Epithelial cell of proximal tubule (primary cell): ENCODE measurements around the gene GDPD3. TPM values are rescaled to one million over a fixed set of nuclear protein-coding genes. Genes with fewer than 3 reads are reported as not detected.

Experiments used
- DNase-seq: peaks from one replicate; pipeline ENCODE4 v3.0.0-alpha.2; 2011; ENCODE audit warnings: low read depth
- H3K4me3 ChIP-seq: 2 replicates; pipeline ENCODE4 v1.5.1; 2011; ENCODE audit warnings: low read depth, mild to moderate bottlenecking, low read length
- total RNA-seq: library from RNA; depleted of rRNA; stranded (reverse); fragments of >200 nt; gene quantifications from 2 replicates; pipeline ENCODE4 v1.2.3, GENCODE V29; 2015
- TF ChIP-seq, protein P1 (sequence below): conservative IDR thresholded peaks from 2 replicates; pipeline ENCODE4 v1.5.1; 2012; ENCODE audit warnings: low read depth, mild to moderate bottlenecking, low read length

Gene GDPD3
- total RNA-seq, 1 donor from 2014 or later: not detected

DNA sequence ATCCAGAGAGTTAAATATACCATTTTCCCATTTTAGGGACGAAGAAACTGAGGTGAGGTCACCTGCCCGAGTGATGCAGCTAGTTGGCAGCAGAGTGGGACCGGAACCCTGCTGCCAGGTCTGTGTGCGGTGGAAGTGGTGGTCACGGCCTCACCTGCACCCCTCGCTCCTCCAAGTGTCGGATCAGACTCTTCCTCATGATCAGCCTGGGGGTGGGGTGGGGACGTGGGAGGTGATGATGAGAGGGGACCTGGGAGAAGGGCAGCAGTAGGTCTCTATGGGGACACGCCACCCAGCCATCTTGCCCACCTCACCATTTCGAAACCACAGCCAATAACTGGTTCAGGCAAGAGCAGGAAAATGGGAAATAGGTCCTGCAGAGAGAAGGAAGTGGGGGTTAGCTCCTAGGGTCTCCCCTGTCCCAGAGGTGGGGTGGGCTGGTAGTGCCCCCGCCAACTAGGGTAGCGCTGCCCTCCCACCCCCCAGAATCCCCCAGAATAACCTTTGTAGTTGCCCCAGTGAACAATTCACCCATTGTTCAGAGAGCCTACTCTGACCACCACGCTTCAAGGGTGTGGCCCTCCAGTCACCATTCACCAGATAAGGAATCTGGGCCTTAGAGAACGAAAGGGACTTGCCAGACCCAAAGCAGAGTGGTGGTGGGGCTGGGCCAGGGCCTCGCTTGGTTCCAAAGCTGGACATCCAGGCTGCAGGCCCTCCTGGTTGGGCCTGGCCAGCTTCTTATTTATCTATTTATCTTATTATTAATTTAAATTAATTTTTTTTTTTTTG is 5.1 kb downstream of the GDPD3 start:
- no peak overlapping the region for H3K4me3 ChIP-seq
- TF ChIP-seq, protein P1, sequence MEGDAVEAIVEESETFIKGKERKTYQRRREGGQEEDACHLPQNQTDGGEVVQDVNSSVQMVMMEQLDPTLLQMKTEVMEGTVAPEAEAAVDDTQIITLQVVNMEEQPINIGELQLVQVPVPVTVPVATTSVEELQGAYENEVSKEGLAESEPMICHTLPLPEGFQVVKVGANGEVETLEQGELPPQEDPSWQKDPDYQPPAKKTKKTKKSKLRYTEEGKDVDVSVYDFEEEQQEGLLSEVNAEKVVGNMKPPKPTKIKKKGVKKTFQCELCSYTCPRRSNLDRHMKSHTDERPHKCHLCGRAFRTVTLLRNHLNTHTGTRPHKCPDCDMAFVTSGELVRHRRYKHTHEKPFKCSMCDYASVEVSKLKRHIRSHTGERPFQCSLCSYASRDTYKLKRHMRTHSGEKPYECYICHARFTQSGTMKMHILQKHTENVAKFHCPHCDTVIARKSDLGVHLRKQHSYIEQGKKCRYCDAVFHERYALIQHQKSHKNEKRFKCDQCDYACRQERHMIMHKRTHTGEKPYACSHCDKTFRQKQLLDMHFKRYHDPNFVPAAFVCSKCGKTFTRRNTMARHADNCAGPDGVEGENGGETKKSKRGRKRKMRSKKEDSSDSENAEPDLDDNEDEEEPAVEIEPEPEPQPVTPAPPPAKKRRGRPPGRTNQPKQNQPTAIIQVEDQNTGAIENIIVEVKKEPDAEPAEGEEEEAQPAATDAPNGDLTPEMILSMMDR: no peak
- DNase-seq: no peak

DNA sequence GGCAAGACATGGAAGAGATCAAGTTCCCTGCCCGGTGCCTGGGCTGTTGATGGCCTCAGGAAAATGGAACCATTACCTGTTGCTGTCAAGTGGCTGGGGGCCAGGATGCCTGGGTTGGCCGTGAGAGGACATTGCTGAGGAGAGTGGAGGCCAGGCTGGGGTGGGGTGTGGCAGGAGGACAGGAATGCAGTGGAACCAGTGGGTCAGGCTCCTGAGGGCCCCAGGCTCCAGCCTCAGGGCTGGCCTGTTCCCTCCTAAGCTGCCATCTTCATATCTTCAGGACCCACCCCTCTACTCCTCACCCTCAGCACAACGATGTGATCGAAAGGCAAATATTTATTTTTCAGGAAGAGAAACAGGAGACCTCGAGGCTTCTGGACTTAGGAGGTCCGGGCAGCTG is 8.8 kb downstream of the GDPD3 start:
- no peak for DNase-seq
- TF ChIP-seq, protein P1: no peak

GRCh38 chr16:30104090-30104489 is 9.2 kb downstream of the GDPD3 start:
- no peak for DNase-seq
- TF ChIP-seq, protein P1: no peak
- H3K4me3 ChIP-seq: no peak overlapping the region

More for the DNA sequence above, 8.8 kb downstream of the GDPD3 start:
- H3K4me3 ChIP-seq: no peak overlapping the region

DNA sequence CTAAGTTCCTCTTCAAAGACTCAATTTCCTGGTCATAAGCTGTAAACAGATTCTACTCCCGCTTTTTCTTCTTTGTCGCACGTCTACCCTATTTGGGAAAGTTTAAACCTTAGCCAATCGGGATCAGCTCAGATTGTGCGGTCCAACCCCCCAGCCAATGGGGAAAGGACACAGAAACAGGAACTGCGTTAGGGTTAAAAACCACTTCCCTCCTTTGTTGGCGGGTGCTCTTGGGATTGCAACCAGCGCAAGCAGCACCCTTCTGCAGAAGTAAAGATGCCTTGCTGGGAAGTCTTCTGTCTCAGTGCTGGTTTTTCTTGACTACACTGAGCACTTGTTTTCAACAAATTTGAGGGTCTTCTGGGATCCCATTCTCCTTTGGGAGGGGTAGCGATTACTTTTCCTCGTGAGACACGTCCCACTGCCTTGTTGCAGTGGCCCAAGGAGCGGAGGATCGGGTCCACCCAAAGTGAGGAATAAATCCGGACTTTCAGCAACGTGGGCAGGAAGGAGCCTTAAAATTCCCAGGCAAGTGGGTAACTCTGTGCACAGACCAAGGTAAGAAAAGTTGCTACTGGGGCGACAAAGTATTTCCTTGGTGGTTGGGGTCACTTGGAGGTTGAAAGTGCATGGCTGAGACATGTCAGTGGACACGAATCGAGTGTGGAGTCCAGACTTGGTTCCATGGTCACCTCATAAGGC is 16.3 kb downstream of the GDPD3 start:
- no peak for DNase-seq
- TF ChIP-seq, protein P1: no peak
- no peak overlapping the region for H3K4me3 ChIP-seq

DNA sequence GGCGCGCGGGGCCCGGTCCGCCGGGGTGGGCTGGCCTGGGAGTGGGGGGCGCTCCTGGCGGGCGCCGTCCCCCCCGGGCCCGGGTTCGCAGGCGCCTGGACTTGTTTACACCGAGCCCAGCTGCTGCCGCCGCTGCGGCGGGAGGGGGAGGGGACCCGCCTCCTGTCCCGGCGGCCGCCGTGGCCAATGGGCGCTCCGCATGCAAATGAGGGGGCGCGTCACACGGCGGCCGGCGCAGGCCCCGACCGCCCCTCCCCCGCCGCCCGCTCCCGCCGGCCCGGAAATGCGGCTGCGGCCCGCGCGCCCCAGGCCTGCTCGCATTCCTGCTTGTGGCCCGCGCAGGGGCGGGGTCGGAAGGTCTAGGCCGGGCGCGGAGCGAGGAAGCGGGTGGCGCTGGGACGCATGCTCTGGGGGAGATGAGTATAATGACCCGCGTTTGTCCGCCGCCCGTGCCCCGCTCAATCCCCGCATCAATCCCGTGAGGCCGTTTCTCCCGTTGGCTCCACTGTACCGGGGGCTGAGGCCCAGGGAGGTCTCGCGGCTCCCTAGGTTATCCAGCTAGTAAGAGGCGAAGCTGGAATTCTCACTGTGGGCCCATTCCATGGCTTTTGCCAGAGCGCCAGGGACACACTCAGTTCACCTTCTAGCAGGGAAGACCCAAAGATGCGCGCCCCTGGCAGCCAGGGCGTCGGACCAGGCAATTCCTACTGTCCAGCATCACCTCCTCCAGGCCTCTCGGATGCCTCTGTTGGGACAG is 17.1 kb downstream of the GDPD3 start, which contains the start of gene YPEL3:
TSS of gene YPEL3 (minus strand) at position 109 of the 757 bp plus-strand sequence. CDS start 731 bp downstream, outside the sequence.
- DNase-seq: no peak
- TF ChIP-seq, protein P1: no peak
- H3K4me3 ChIP-seq: peak within 1 kb of the TSS; percentile 76

- peak overlapping the region; percentile 76 for H3K4me3 ChIP-seq
- TF ChIP-seq, protein P1: no peak
- DNase-seq: no peak
These were observed 17.9 kb downstream of the GDPD3 start for GRCh38 chr16:30095166-30096078.
